Posterior vena cava (tissue), 2 donors: ENCODE data around the gene ARSB. TPM values are rescaled to one million over a fixed set of nuclear protein-coding genes. Genes with fewer than 3 reads are reported as not detected.

Experiments
- DNase-seq: peaks from one replicate; pipeline ENCODE4 v3.0.0-alpha.2; 2020; ENCODE audit warnings: low spot score
- intact Hi-C, 2 donors: fragments of 100-400 bp; cut with DNase I; formaldehyde crosslinking; loops; one replicate each; pipeline versions ENCODE4 v1.14.1 to v1.14.2; 2022 to 2023
- total RNA-seq, 2 donors: library from RNA; stranded (reverse); fragmentation: NEBNext Ultra II Directional; extraction: Animal tissue kit (Norgen Biotek cat#: 25700); gene quantifications; one replicate each; pipeline ENCODE4 v1.2.1, GENCODE V29; 2021
- donor health status: DM: yes; HTN: yes; CAD: no.
- donor health status: DM: yes; HTN: yes; CAD: no.

ARSB gene
- total RNA-seq, 2 donors from 2014 or later: 20.9 to 21.6 TPM

- intact Hi-C loops: no loop called here
- no peak for DNase-seq
Observed at GRCh38 chr5:78819707-78820106, 165.4 kb downstream of the ARSB start.

DNA sequence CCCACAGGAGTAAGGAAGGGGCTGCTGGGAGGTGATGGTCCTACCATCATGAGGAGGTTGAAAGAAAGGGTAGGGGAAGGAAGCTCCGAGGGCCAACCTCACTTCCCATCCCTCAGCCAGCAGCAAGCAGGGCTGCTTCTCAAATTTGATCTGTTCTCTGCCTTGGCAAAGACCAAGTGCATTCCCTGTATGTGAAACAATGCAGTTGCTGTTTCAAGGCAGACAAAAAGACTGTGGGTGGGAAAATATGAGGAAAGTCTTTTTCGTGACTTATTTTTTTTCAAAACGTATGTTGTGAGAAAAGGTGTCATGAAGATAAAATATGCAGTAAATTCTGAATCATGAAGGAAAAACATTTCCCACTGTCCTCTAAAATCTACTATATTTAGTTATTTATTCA lies 165.9 kb downstream of the ARSB start:
- DNase-seq: no peak
- intact Hi-C loops: no loop called here

GRCh38 chr5:78816143-78816765 lies 168.9 kb downstream of the ARSB start:
- intact Hi-C loops: no loop called here

GRCh38 chr5:78813906-78814530 lies 171.1 kb downstream of the ARSB start:
- no peak for DNase-seq
- intact Hi-C loops: no loop called here

More at GRCh38 chr5:78816143-78816765, 168.9 kb downstream of the ARSB start:
- no peak for DNase-seq

GRCh38 chr5:78813286-78813685 lies 171.8 kb downstream of the ARSB start:
- no peak for DNase-seq
- intact Hi-C loops: no loop called here

DNA sequence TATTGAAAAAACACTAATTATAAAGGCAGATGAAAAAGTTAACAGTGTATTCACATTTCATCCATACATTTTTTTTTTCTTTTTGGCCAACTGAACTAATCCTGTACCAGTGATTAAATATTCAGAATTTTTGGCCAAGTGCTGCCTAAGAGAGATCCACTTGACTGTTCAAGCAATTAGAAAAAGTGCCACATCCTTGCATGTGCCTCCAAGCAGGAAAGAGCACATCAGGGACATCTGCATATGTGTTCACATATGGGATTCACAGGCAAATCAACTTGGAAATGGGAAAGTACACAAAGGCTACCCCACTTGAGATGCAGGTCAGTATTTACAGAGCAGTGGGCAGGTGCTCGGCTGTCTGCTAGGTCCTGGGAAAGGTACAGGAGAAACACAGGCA lies 173.2 kb downstream of the ARSB start:
- intact Hi-C loops: no loop called here
- DNase-seq: no peak

GRCh38 chr5:78811121-78811817 lies 173.8 kb downstream of the ARSB start:
- intact Hi-C loops: no loop called here
- DNase-seq: no peak

DNA sequence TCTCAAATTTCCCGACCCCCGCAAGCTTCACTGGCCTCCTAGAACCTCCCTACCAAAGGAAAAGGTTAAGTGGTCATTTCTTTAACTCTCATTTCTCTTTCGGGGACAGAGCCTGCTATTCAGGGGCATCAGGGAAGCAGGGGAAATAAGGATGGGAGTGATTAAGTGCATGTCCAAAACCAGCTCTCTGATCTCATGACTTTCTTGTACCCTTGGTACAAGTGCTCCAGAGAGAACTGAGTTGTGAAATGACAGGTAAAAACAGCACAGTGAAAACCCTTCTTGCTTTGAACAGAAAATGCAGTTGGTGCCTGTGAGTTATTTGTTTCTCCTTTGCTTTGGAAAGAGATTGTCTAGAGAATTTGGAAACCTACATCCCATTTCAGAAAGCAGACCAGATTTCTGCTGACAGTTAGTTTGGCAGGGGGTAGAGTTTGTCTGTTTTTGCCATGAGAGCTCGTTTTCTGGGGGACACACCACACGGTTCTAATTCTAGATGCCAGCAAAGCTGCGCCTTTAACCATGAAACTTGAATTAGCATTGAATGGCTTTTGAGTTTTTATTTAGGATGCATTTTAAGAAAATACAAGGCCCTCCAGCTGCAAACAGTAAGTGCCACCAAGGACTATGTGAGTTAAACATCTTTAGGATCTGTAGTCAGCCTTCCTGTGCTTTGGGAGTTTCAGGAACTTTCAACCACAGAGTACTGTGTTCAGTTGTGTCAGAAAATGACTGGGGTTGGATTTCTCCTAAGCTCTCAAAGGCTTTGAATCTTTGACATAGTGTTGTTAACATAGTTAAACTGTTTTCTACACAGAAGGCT lies 174.8 kb downstream of the ARSB start:
- intact Hi-C loops: no loop called here
- no peak for DNase-seq

- no peak for DNase-seq
- intact Hi-C loops: no loop called here
Observed at GRCh38 chr5:78809444-78809843, 175.7 kb downstream of the ARSB start.

DNA sequence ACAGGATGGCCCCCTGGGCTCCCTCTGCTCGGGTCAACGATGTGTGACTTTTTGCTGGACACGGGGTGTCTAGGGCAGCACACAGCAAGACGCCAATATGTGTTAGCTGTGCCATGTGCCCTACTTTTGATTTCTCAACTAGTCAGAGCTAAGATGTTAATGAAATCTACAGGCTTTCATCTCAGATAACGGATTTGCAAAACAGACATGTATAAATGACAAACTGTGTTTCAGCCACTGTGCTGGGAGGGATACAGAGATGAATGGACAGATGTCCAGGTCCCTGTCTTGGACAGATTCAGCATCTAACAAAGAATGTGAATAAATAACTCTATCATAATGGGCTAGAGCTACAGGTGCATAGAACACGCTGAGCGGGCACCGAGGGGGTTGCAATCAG lies 176.3 kb downstream of the ARSB start:
- DNase-seq: no peak
- intact Hi-C loops: no loop called here

DNA sequence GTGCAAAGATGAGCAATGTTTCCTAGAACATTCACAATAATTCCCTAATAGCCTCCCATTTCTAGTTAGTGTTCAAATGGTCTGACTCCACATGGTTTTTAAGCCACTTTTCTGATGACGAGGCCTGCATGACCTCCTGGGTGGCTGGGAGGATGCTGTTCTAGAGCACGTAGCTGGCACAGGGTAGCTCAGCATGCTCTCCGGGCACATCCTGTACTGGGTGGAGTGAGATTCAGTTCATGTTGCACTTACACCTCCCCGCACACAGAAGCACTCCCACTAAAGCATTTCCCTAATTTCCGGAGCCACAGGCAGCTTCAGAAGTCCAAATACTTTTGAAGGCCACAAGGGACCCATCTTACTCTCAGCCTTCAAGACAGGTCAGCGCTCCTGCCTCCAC lies 176.7 kb downstream of the ARSB start:
- intact Hi-C loops: no loop called here

GRCh38 chr5:78806544-78806943 lies 178.6 kb downstream of the ARSB start:
- no peak for DNase-seq
- intact Hi-C loops: no loop called here

More for the DNA sequence above, 176.7 kb downstream of the ARSB start:
- no peak for DNase-seq

GRCh38 chr5:78805474-78806124 lies 179.5 kb downstream of the ARSB start:
- intact Hi-C loops: loop anchor here in 1 of 2 donors (2.0 kb wide), 1 partner anchor 41 kb away; no protein-coding TSS in a partner anchor

GRCh38 chr5:78804995-78805394 lies 180.1 kb downstream of the ARSB start:
- intact Hi-C loops: loop anchor here in 1 of 2 donors (2.0 kb wide), 1 partner anchor 40 kb away; no protein-coding TSS in a partner anchor
- no peak for DNase-seq

More at GRCh38 chr5:78805474-78806124, 179.5 kb downstream of the ARSB start:
- no peak for DNase-seq

DNA sequence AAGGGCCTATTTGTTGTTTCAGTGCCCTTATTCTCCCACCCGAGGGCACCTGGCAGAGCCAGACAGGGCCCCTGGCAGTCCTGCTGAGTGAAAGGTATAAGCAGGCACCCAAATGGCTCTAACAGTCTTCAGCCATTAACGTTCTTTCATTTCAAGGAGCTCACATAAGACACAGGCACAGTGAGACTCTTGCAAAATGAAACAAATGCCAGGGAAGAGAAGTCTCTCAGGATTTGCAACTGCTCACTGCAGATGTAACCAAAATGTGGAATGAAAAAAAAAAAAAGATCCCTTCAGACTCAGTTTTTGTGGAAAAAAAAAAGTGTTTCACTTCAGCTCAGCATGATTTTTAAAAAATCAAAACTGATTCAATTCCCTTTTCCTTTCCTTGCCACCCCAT lies 181.2 kb downstream of the ARSB start:
- DNase-seq: no peak
- intact Hi-C loops: loop anchor here in 1 of 2 donors (2.0 kb wide), 1 partner anchor 39 kb away; no protein-coding TSS in a partner anchor

DNA sequence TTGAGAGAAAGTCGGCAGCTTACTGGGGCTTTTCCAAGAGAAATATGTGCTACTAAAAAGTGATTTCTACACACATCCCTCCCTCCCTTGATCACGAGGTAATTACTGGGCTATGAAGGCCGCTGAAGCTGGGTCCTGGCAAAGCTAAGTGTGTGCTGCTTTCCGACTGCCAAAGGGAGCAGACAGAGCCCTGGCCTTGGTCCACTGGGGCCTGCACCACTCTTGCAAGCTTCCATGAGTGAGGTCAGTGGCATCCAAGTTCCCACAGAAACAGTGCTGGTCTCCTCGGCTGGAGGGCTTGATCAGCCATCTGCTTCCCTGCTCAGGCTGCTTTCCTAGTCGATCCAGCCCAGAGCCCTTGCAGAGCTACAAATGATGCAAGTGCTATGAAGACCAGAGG lies 181.8 kb downstream of the ARSB start:
- intact Hi-C loops: no loop called here
- peak; percentile 91 for DNase-seq

DNA sequence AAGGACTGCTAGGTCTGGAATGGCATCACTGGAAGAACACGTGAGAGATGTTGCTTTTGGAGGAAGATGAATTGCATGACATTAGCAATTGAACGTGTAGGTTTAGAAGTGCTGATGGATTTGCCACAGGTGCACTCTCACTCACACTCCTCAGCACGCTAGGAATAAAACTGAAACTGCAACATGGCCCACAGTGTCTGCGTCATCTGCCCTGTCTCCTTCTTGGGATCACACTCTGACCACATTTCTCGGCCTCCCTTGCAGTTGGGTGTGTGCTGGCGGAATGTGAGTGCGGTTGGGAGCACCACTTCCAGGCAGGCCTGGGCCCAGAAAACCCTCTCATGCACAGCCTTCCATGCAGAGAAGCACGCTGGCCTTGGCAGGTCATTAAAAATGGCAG lies 183.7 kb downstream of the ARSB start:
- no peak for DNase-seq
- intact Hi-C loops: no loop called here

- no peak for DNase-seq
- intact Hi-C loops: no loop called here
Observed at GRCh38 chr5:78799266-78800017, 185.7 kb downstream of the ARSB start.

DNA sequence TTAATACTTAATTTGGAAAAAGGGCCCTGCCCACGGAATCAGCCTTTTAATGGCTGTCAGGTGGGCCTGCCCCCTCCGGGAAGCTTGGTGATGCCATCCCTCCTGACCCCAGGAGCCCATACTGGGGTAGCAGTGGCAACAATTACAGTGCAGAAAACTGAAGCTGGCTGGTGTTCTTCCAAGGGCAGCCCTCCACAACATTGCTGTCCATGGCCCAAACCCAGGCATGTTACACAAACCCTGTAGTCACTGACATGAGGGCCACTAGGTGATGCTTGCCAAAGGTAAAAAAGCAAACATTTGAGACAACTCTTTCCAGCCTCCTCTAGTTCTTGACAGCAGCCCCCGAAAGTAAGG lies 186.5 kb downstream of the ARSB start:
- DNase-seq: no peak
- intact Hi-C loops: no loop called here
